SK-N-MC (cell line): ENCODE results near the gene PRR23E.

Experiments used
- DNase-seq: peaks from one replicate; pipeline ENCODE4 v3.0.0-alpha.2; 2011; ENCODE audit warnings: low read depth, low spot score
- H3K27ac ChIP-seq: fragments of 200-600 bp; sonication (generic); 2 replicates; pipeline ENCODE4 v1.5.1; 2016; ENCODE audit warnings: mixed run types
- H3K36me3 ChIP-seq: fragments of 200-600 bp; sonication (generic); 2 replicates; pipeline ENCODE4 v1.6.1; 2017; ENCODE audit warnings: antibody characterized with exemption, low read length, mixed read lengths; ENCODE audit not compliant: insufficient read depth
- H3K4me3 ChIP-seq: fragments of 200-600 bp; sonication (generic); 2 replicates; pipeline ENCODE4 v1.5.1; 2016
- H3K9ac ChIP-seq: fragments of 200-600 bp; sonication (generic); 2 replicates; pipeline ENCODE4 v1.8.0; 2017; ENCODE audit warnings: mixed run types, mixed read lengths; ENCODE audit not compliant: insufficient read length
- H3K9me3 ChIP-seq: fragments of 200-600 bp; sonication (generic); 2 replicates; pipeline ENCODE4 v1.6.1; 2017; ENCODE audit warnings: low read depth, mild to moderate bottlenecking, antibody characterized with exemption, low read length, moderate library complexity, mixed read lengths
- EZH2 ChIP-seq: fragments of 200-600 bp; sonication (generic); IDR thresholded peaks from one replicate; pipeline ENCODE4 v1.6.1; 2017; ENCODE audit warnings: antibody characterized with exemption
- FOXP2 ChIP-seq: optimal IDR thresholded peaks from 2 replicates; pipeline ENCODE3; 2011; ENCODE audit warnings: mild to moderate bottlenecking, moderate library complexity; ENCODE audit not compliant: insufficient read depth; ENCODE audit errors: extremely low read length, control extremely low read depth
- POLR2AphosphoS5 ChIP-seq: IDR thresholded peaks from 2 replicates; pipeline ENCODE4 v1.6.1; 2012; ENCODE audit warnings: mild to moderate bottlenecking, low read depth, low read length, borderline replicate concordance

Gene PRR23E

GRCh38 chr3:127222163-127222562 is 29.2 kb downstream of the PRR23E start:
- TF ChIP-seq FOXP2 (no peak), EZH2 (no peak), POLR2AphosphoS5 (no peak)
- no peak overlapping the region for H3K27ac ChIP-seq
- DNase-seq = no peak
- no peaks in the 10 kb centered on the region for H3K9me3 ChIP-seq
- no peak overlapping the region for H3K4me3 ChIP-seq
- no peaks in the 10 kb centered on the region for H3K36me3 ChIP-seq
- no peak overlapping the region for H3K9ac ChIP-seq

DNA sequence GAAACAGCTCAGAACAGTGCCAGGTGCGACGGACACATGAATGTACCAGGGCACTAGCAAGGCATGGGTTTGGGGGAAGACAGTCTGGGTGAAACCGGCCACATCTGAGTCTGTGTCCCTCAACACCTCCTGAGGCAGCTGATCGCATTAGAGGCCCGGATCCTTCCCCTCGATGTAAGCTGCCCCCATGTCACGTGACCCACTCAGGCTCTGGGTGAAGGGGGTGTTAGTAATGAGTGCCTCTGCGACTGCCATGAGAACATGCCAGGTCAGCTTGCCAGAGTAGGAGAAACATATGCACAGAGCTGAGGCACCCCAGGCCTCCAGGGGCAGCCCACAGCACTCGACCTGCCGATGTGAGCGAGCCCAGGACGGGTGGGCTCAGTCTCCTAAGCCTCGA is 29.7 kb downstream of the PRR23E start:
- TF ChIP-seq EZH2 (no peak), POLR2AphosphoS5 (no peak), FOXP2 (no peak)
- Histone ChIP-seq H3K9me3 (no peaks in the 10 kb centered on the region), H3K36me3 (no peaks in the 10 kb centered on the region), H3K9ac (no peak overlapping the region), H3K27ac (no peak overlapping the region), H3K4me3 (no peak overlapping the region)
- no peak for DNase-seq

DNA sequence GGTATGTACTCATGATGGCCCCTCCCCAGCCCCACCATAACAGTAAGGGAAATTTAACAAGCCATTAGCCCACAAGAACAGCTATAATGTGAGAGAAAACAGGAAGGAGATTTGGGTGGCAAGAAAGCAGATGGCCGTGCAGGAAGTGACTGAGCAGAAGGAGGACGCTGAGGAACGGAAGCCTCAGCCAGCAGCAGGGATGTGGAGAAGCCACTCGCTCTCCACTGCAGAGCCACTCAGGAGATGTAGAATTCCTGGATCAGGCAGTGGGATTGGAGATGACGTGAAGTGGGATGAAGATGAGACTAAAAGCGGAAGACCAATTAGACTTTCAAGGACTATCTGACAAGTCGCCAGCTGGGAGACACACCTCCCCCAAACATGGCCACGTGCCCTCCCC is 31.2 kb downstream of the PRR23E start:
- no peak overlapping the region for H3K27ac ChIP-seq
- no peaks in the 10 kb centered on the region for H3K9me3 ChIP-seq
- no peak overlapping the region for H3K9ac ChIP-seq
- TF ChIP-seq FOXP2 = no peak
- no peak for TF ChIP-seq EZH2
- no peak for TF ChIP-seq POLR2AphosphoS5
- no peak for DNase-seq
- H3K4me3 ChIP-seq = no peak overlapping the region
- no peaks in the 10 kb centered on the region for H3K36me3 ChIP-seq

- no peak overlapping the region for H3K9ac ChIP-seq
- no peak for DNase-seq
- H3K36me3 ChIP-seq = no peaks in the 10 kb centered on the region
- TF ChIP-seq FOXP2 = no peak
- no peak for TF ChIP-seq EZH2
- TF ChIP-seq POLR2AphosphoS5 = no peak
- no peak overlapping the region for H3K4me3 ChIP-seq
- H3K9me3 ChIP-seq = no peaks in the 10 kb centered on the region
- H3K27ac ChIP-seq = no peak overlapping the region
These were observed 33.5 kb downstream of the PRR23E start for GRCh38 chr3:127226457-127226856.

- DNase-seq = no peak
- TF ChIP-seq FOXP2 (no peak), EZH2 (no peak), POLR2AphosphoS5 (no peak)
- Histone ChIP-seq H3K27ac (no peak overlapping the region), H3K36me3 (no peaks in the 10 kb centered on the region), H3K9ac (no peak overlapping the region), H3K9me3 (no peaks in the 10 kb centered on the region), H3K4me3 (no peak overlapping the region)
These were observed 34.3 kb downstream of the PRR23E start for GRCh38 chr3:127226946-127227842.

DNA sequence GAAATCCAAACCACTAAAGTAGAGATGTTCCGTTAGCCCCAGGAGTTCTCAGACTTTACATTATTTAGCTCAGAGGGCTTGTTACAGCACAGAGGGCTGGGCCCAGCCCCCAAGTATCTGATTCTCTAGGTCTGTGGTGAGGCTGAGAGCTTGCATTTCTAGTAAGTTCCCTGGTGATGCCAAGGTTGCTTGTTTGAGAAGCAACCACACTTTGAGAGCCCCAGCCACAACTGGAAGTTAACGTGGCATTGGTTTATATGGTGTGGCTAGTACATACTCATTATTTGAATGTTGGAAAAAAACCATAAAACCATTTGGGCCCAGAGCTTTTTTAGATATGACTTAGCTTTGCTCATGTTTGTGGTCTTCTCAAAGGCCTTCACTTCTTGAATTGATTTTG is 35.9 kb downstream of the PRR23E start:
- Histone ChIP-seq H3K36me3 (no peaks in the 10 kb centered on the region), H3K27ac (no peak overlapping the region), H3K9me3 (no peaks in the 10 kb centered on the region), H3K9ac (no peak overlapping the region), H3K4me3 (no peak overlapping the region)
- TF ChIP-seq EZH2 = no peak
- TF ChIP-seq POLR2AphosphoS5 = no peak
- no peak for TF ChIP-seq FOXP2
- DNase-seq = no peak

DNA sequence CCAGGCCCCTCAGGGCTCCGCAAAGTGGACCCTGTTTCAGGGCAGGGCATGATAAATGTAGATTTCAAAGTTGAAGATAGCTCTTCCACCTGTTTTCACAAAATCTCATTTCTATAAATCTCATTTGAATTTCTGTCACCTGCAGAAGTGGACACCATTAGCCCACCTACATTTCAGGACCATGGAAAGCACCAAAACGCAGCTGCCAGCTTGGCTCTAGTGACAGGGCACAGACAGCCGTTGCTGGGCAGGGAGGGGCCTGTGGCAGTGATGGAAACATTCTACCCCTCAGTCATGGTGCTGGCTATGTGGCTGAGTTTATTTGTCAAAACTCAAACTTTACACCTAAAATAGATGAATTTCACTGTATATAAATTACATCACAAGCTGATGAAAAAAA is 40.4 kb downstream of the PRR23E start:
- Histone ChIP-seq H3K27ac (no peak overlapping the region), H3K36me3 (no peaks in the 10 kb centered on the region), H3K9ac (no peak overlapping the region), H3K9me3 (no peaks in the 10 kb centered on the region), H3K4me3 (no peak overlapping the region)
- TF ChIP-seq FOXP2 = no peak
- no peak for TF ChIP-seq EZH2
- no peak for TF ChIP-seq POLR2AphosphoS5
- no peak for DNase-seq

GRCh38 chr3:127234778-127235177 is 41.8 kb downstream of the PRR23E start:
- Histone ChIP-seq H3K4me3 (no peak overlapping the region), H3K9me3 (no peaks in the 10 kb centered on the region), H3K27ac (no peak overlapping the region), H3K36me3 (no peaks in the 10 kb centered on the region), H3K9ac (no peak overlapping the region)
- TF ChIP-seq FOXP2 = no peak
- no peak for TF ChIP-seq POLR2AphosphoS5
- no peak for TF ChIP-seq EZH2
- no peak for DNase-seq
